C4-2B (cell line): ENCODE results near the gene MESP2.

Experiments
- CTCF ChIP-seq: fragments of 450-650 bp; conservative IDR thresholded peaks from 2 replicates; pipeline ENCODE4 v1.5.1; 2017; ENCODE audit warnings: mild to moderate bottlenecking
- ZFX ChIP-seq: fragments of 450-650 bp; IDR thresholded peaks from 2 replicates; pipeline ENCODE4 v1.6.1; 2017

- TF ChIP-seq CTCF = no peak
- TF ChIP-seq ZFX = no peak
These were observed 33.6 kb downstream of the MESP2 start for GRCh38 chr15:89809787-89810148.
